Testis (tissue), 2 donors: ENCODE measurements around the gene TRIO.

Source experiments
- CTCF ChIP-seq, 3 experiments: fragments of 450-650 bp in 2 of 3; fragments of 200-600 bp in 1 of 3; sonication (generic) in 1 of 3; IDR thresholded peaks; one replicate each; pipeline ENCODE4 v1.5.1; 2016 to 2019; ENCODE audit warnings: antibody characterized with exemption in 3 of 3, mild to moderate bottlenecking in 2 of 3, moderate library complexity in 1 of 3
- POLR2A ChIP-seq: fragments of 450-650 bp; IDR thresholded peaks from one replicate; pipeline ENCODE4 v1.6.1; 2017; ENCODE audit warnings: antibody characterized with exemption, mild to moderate bottlenecking, moderate library complexity

DNA sequence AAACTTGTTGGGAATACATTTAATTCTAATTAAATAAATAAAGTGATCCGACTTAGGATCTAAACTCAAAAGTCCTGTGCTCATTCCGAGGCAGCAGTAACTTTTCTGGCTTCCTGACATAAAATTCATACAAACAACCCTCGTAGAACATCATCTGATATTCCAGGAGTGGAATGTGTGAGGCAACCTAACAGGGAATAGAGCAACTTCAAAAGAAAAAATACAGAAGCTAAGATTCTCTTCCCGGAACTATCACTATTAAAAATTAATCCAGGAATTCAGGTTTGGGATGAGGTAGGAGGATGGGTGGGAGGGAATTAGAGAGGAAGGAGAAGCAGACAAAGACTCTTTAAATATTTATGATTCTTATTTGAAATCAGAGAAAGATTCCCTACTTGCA is 32.9 kb upstream of the TRIO start:
- TF ChIP-seq CTCF (IDR thresholded peaks at IDR 0.05), result no peak
- TF ChIP-seq POLR2A, result no peak
